Duodenal mucosa (tissue), 2 donors: Measurements from ENCODE around the gene EIF2AK3.
"Not testable (repeated sequence)": the region's sequence is repeated elsewhere in the genome, so short reads cannot be mapped to it uniquely, and the experiment has no call there.

Source experiments
- H3K27ac ChIP-seq: one replicate; pipeline ENCODE4 v1.7.0; 2013; ENCODE audit warnings: low read depth, low read length
- H3K27me3 ChIP-seq, 2 donors: one replicate each; pipeline ENCODE4 v1.7.0; 2013; ENCODE audit warnings: low read length in 2 of 2, control low read depth in 1 of 2; ENCODE audit not compliant: insufficient read depth in 2 of 2, control insufficient read depth in 1 of 2
- H3K36me3 ChIP-seq, 2 donors: one replicate each; pipeline ENCODE4 v1.7.0; 2013; ENCODE audit warnings: low read length in 2 of 2, control low read depth in 1 of 2; ENCODE audit not compliant: insufficient read depth in 2 of 2, control insufficient read depth in 1 of 2
- H3K4me1 ChIP-seq, 2 donors: one replicate each; pipeline ENCODE4 v1.7.0; 2013; ENCODE audit warnings: low read length in 2 of 2, control low read depth in 1 of 2; ENCODE audit not compliant: insufficient read depth in 2 of 2, control insufficient read depth in 1 of 2
- H3K4me3 ChIP-seq, 2 donors: one replicate each; pipeline ENCODE4 v1.7.0; 2013; ENCODE audit warnings: low read length in 2 of 2, low read depth in 1 of 2
- H3K9ac ChIP-seq, 2 donors: one replicate each; pipeline ENCODE4 v1.7.0; 2013; ENCODE audit warnings: low read length in 2 of 2, low read depth in 1 of 2
- H3K9me3 ChIP-seq, 2 donors: one replicate each; pipeline ENCODE4 v1.7.0; 2013; ENCODE audit warnings: low read length in 2 of 2, control low read depth in 1 of 2; ENCODE audit not compliant: control insufficient read depth in 1 of 2

Gene EIF2AK3

GRCh38 chr2:88658881-88659537 is 31.7 kb upstream of the EIF2AK3 start:
- Histone ChIP-seq H3K27me3 (no peaks in the 10 kb centered on the region), H3K36me3 (no peaks in the 10 kb centered on the region), H3K4me1 (peaks cover 3 to 6% of the 10 kb centered on the region in 2 donors), H3K9me3 (no peaks in the 10 kb centered on the region), H3K4me3 (no peak overlapping the region), H3K9ac (no peak overlapping the region), H3K27ac (peak overlapping the region; percentile 11)

GRCh38 chr2:88658326-88658725 is 31.1 kb upstream of the EIF2AK3 start:
- no peaks in the 10 kb centered on the region for H3K9me3 ChIP-seq
- no peak overlapping the region for H3K27ac ChIP-seq
- H3K4me3 ChIP-seq = no peak overlapping the region
- peaks cover 3 to 6% of the 10 kb centered on the region in 2 donors for H3K4me1 ChIP-seq
- no peaks in the 10 kb centered on the region for H3K27me3 ChIP-seq
- no peak overlapping the region for H3K9ac ChIP-seq
- no peaks in the 10 kb centered on the region for H3K36me3 ChIP-seq

GRCh38 chr2:88657131-88657530 is 29.9 kb upstream of the EIF2AK3 start:
- Histone ChIP-seq H3K4me1 (peaks cover 3 to 6% of the 10 kb centered on the region in 2 donors), H3K9me3 (no peaks in the 10 kb centered on the region), H3K27ac (no peak overlapping the region), H3K9ac (no peak overlapping the region), H3K36me3 (no peaks in the 10 kb centered on the region), H3K4me3 (no peak overlapping the region), H3K27me3 (no peaks in the 10 kb centered on the region)

DNA sequence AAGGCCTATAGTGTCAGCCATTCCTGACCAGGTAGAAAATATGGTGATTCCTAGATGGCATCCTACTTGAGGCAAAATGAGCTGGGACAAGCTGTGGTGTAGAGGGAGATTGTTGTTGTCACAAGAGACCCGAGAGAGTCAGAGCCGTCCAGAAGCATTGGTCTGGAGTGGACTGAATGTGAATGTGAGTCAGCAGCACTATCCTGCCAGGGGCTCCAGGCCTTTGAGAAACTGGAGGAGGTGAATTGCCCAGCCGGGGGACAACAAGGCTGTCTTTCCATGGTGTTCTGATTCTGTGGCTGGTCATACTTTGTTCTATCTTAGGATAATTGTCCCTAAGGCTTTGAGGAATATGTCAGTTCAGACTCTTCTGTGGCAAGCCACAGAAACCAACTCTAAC is 29.4 kb upstream of the EIF2AK3 start:
- Histone ChIP-seq H3K27ac (no peak overlapping the region), H3K4me1 (peaks cover 3 to 6% of the 10 kb centered on the region in 2 donors), H3K27me3 (no peaks in the 10 kb centered on the region), H3K4me3 (no peak overlapping the region), H3K36me3 (no peaks in the 10 kb centered on the region), H3K9me3 (no peaks in the 10 kb centered on the region), H3K9ac (no peak overlapping the region)

DNA sequence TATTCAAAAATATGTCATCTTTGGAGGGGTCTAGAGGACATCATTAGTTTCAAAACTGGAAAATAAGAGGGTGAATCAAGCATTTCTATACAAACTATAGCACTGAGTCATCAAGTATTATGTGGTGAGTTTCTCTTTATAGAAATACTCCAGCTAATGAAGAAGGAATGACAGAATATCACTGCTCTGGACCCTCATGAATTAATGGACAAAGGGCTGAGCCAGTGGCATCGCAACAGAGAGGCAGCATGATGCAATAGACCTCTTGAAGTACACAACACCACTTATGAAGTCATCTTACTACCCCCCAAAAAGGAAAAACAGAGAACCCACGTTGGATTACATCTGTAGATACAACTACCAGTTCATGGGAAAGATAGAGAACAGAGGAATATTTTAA is 27.4 kb upstream of the EIF2AK3 start:
- H3K27ac ChIP-seq = no peak overlapping the region
- no peaks in the 10 kb centered on the region for H3K9me3 ChIP-seq
- H3K4me1 ChIP-seq = peaks cover 3% of the 10 kb centered on the region in 2 donors
- no peaks in the 10 kb centered on the region for H3K36me3 ChIP-seq
- H3K9ac ChIP-seq = no peak overlapping the region
- H3K4me3 ChIP-seq = no peak overlapping the region
- H3K27me3 ChIP-seq = no peaks in the 10 kb centered on the region

DNA sequence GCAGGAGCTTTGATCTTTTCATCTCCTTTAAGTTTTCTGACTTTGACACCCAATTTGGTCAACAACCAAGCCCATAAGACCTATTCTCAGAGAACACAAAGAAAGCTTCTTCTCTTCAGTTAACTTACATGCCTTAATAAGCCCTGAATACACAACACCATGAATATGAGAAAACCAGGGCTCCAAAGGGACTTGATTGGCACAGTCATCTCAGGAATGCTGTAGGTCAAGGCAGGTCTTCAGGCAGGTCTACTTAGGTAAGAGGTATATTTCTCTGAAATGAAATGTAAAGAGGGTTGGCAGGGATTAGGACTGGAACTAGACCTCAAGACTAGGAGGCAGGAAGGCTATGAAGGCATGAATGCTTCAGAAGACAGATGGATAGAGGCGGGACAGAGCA is 24.4 kb upstream of the EIF2AK3 start:
- Histone ChIP-seq H3K9ac (no peak overlapping the region), H3K4me1 (no peaks in the 10 kb centered on the region), H3K27me3 (no peaks in the 10 kb centered on the region), H3K9me3 (no peaks in the 10 kb centered on the region), H3K4me3 (no peak overlapping the region), H3K36me3 (no peaks in the 10 kb centered on the region), H3K27ac (no peak overlapping the region)

GRCh38 chr2:88645291-88645882 is 18.1 kb upstream of the EIF2AK3 start:
- not testable (repeated sequence) for H3K36me3 ChIP-seq, H3K4me1 ChIP-seq, H3K9me3 ChIP-seq, H3K27me3 ChIP-seq, H3K9ac ChIP-seq, H3K4me3 ChIP-seq, H3K27ac ChIP-seq

GRCh38 chr2:88642278-88642677 is 15.0 kb upstream of the EIF2AK3 start:
- Histone ChIP-seq H3K36me3 (no peaks in the 10 kb centered on the region), H3K9me3 (no peaks in the 10 kb centered on the region), H3K4me1 (no peaks in the 10 kb centered on the region), H3K4me3 (no peak overlapping the region), H3K27me3 (no peaks in the 10 kb centered on the region), H3K9ac (no peak overlapping the region), H3K27ac (no peak overlapping the region)

DNA sequence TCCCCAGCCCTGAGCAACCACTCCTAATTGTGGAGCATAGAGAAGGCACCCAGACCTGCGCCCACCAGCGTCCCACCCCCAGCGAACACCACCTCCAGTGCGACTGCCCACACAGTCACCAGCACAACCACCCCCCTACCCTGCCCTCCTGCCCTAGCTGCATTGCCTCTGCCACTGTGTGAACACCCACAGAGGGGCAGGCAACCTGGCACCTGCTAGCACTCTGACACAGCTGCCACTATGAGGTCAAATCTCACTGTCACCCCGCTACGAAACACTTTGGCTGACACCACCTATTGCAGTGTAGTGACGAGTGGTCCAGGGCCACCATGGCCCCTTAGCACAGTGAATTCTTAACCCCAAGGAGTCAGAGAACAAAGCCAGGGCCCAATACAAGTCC is 14.1 kb upstream of the EIF2AK3 start:
- Histone ChIP-seq H3K9ac (no peak overlapping the region), H3K4me3 (no peak overlapping the region), H3K36me3 (no peaks in the 10 kb centered on the region), H3K9me3 (no peaks in the 10 kb centered on the region), H3K27ac (no peak overlapping the region), H3K4me1 (no peaks in the 10 kb centered on the region), H3K27me3 (no peaks in the 10 kb centered on the region)

DNA sequence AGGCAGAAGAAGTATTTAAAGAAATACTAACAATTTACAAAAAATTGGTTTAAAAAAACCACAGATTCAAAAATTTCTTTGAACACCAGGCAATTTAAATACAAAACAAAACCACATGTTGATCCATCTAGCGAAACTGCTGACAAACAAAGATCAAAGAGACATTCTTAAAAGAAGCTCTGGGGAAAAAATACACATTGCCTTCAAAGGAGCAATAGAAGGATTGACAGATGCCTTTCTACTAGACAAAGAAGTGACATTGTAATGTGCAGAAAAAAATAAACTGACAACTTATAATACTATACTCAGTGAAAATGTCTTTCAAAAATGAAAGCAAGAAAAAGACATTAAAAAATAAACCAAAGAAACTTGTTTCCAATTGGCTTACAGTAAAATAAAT is 12.6 kb upstream of the EIF2AK3 start:
- no peak overlapping the region for H3K27ac ChIP-seq
- H3K9me3 ChIP-seq = no peaks in the 10 kb centered on the region
- H3K36me3 ChIP-seq = no peaks in the 10 kb centered on the region
- H3K4me1 ChIP-seq = no peaks in the 10 kb centered on the region
- no peaks in the 10 kb centered on the region for H3K27me3 ChIP-seq
- H3K4me3 ChIP-seq = no peak overlapping the region
- no peak overlapping the region for H3K9ac ChIP-seq
